ENCODE results near the gene CDH4.

Gene CDH4

GRCh38 chr20:61378694-61379355 lies 126.8 kb downstream of the CDH4 start:
- Histone ChIP-seq H3K18ac (ENCODE audit: low read length) (no peak overlapping the region), H3K4me2 (ENCODE audit: low read length) (no peak overlapping the region), H3K36me3 (ENCODE audit: control insufficient read depth, insufficient read depth, low read length) (no peaks in the 10 kb centered on the region), H3K4me1 (ENCODE audit: control insufficient read depth, low read depth, low read length) (peaks cover 9% of the 10 kb centered on the region), H4K8ac (ENCODE audit: low read depth, low read length) (no peak overlapping the region), H3K27ac (ENCODE audit: low read depth, low read length) (no peak overlapping the region), H3K79me2 (ENCODE audit: control insufficient read depth, insufficient read depth, low read length) (no peaks in the 10 kb centered on the region), H3K23ac (ENCODE audit: low read length) (no peak overlapping the region), H2BK120ac (ENCODE audit: low read depth, low read length) (no peak overlapping the region), H2BK5ac (ENCODE audit: low read length) (no peak overlapping the region), H3K27me3 (ENCODE audit: insufficient read depth, low read length, poor library complexity) (no peaks in the 10 kb centered on the region), H3K9ac (ENCODE audit: low read length) (no peak overlapping the region), H2BK15ac (replicated peaks; ENCODE audit: low read depth) (no peak overlapping the region), H4K5ac (ENCODE audit: low read length) (no peak overlapping the region), H3K4me3 (ENCODE audit: low read length) (no peak overlapping the region), H3K79me1 (ENCODE audit: low read length) (peaks cover 1% of the 10 kb centered on the region), H3K56ac (ENCODE audit: low read length) (peak overlapping the region; percentile 51), H3K4ac (ENCODE audit: low read depth, low read length) (no peak overlapping the region), H2AK5ac (ENCODE audit: low read length) (no peak overlapping the region)
- DNase-seq = peak; percentile 25
- WGBS (ENCODE audit: extremely low coverage, insufficient coverage, low lambda C conversion rate) = no CpG with 5 or more reads among the region's 7 CpGs

GRCh38 chr20:61379898-61380544 lies 128.0 kb downstream of the CDH4 start:
- no peak overlapping the region for H3K4ac ChIP-seq (ENCODE audit: low read depth, low read length)
- H3K4me3 ChIP-seq (ENCODE audit: low read length) = no peak overlapping the region
- H2BK15ac ChIP-seq (replicated peaks; ENCODE audit: low read depth) = no peak overlapping the region
- H3K4me1 ChIP-seq (ENCODE audit: control insufficient read depth, low read depth, low read length) = peaks cover 9% of the 10 kb centered on the region
- no peak overlapping the region for H3K4me2 ChIP-seq (ENCODE audit: low read length)
- H3K9ac ChIP-seq (ENCODE audit: low read length) = no peak overlapping the region
- DNase-seq = no peak
- no peak overlapping the region for H2BK120ac ChIP-seq (ENCODE audit: low read depth, low read length)
- H3K79me2 ChIP-seq (ENCODE audit: control insufficient read depth, insufficient read depth, low read length) = no peaks in the 10 kb centered on the region
- H3K27me3 ChIP-seq (ENCODE audit: insufficient read depth, low read length, poor library complexity) = no peaks in the 10 kb centered on the region
- H3K36me3 ChIP-seq (ENCODE audit: control insufficient read depth, insufficient read depth, low read length) = no peaks in the 10 kb centered on the region
- no CpG with 5 or more reads among the region's 6 CpGs for WGBS (ENCODE audit: extremely low coverage, insufficient coverage, low lambda C conversion rate)
- H3K56ac ChIP-seq (ENCODE audit: low read length) = no peak overlapping the region
- H2AK5ac ChIP-seq (ENCODE audit: low read length) = no peak overlapping the region
- peaks cover 1% of the 10 kb centered on the region for H3K79me1 ChIP-seq (ENCODE audit: low read length)
- no peak overlapping the region for H3K27ac ChIP-seq (ENCODE audit: low read depth, low read length)
- no peak overlapping the region for H4K8ac ChIP-seq (ENCODE audit: low read depth, low read length)
- H3K23ac ChIP-seq (ENCODE audit: low read length) = no peak overlapping the region
- no peak overlapping the region for H4K5ac ChIP-seq (ENCODE audit: low read length)
- H2BK5ac ChIP-seq (ENCODE audit: low read length) = no peak overlapping the region
- H3K18ac ChIP-seq (ENCODE audit: low read length) = no peak overlapping the region

GRCh38 chr20:61380545-61380915 lies 128.5 kb downstream of the CDH4 start:
- DNase-seq = no peak
- Histone ChIP-seq H2BK5ac (ENCODE audit: low read length) (no peak overlapping the region), H3K79me1 (ENCODE audit: low read length) (no peaks in the 10 kb centered on the region), H3K36me3 (ENCODE audit: control insufficient read depth, insufficient read depth, low read length) (no peaks in the 10 kb centered on the region), H3K79me2 (ENCODE audit: control insufficient read depth, insufficient read depth, low read length) (no peaks in the 10 kb centered on the region), H2BK120ac (ENCODE audit: low read depth, low read length) (no peak overlapping the region), H3K4me3 (ENCODE audit: low read length) (no peak overlapping the region), H2BK15ac (replicated peaks; ENCODE audit: low read depth) (no peak overlapping the region), H3K27ac (ENCODE audit: low read depth, low read length) (no peak overlapping the region), H2AK5ac (ENCODE audit: low read length) (no peak overlapping the region), H3K4me1 (ENCODE audit: control insufficient read depth, low read depth, low read length) (peaks cover 9% of the 10 kb centered on the region), H4K8ac (ENCODE audit: low read depth, low read length) (no peak overlapping the region), H3K9ac (ENCODE audit: low read length) (no peak overlapping the region), H3K18ac (ENCODE audit: low read length) (no peak overlapping the region), H3K4me2 (ENCODE audit: low read length) (no peak overlapping the region), H3K23ac (ENCODE audit: low read length) (no peak overlapping the region), H3K4ac (ENCODE audit: low read depth, low read length) (no peak overlapping the region), H4K5ac (ENCODE audit: low read length) (no peak overlapping the region), H3K56ac (ENCODE audit: low read length) (no peak overlapping the region), H3K27me3 (ENCODE audit: insufficient read depth, low read length, poor library complexity) (no peaks in the 10 kb centered on the region)
- no CpG with 5 or more reads among the region's 7 CpGs for WGBS (ENCODE audit: extremely low coverage, insufficient coverage, low lambda C conversion rate)

GRCh38 chr20:61382194-61382593 lies 130.1 kb downstream of the CDH4 start:
- H4K5ac ChIP-seq (ENCODE audit: low read length) = no peak overlapping the region
- no peak overlapping the region for H3K4me3 ChIP-seq (ENCODE audit: low read length)
- no peak overlapping the region for H2BK15ac ChIP-seq (replicated peaks; ENCODE audit: low read depth)
- no peak overlapping the region for H3K4me2 ChIP-seq (ENCODE audit: low read length)
- H3K9ac ChIP-seq (ENCODE audit: low read length) = no peak overlapping the region
- no peak overlapping the region for H2BK120ac ChIP-seq (ENCODE audit: low read depth, low read length)
- peak; percentile 8 for DNase-seq
- no peak overlapping the region for H4K8ac ChIP-seq (ENCODE audit: low read depth, low read length)
- no CpG with 5 or more reads among the region's 3 CpGs for WGBS (ENCODE audit: extremely low coverage, insufficient coverage, low lambda C conversion rate)
- H3K36me3 ChIP-seq (ENCODE audit: control insufficient read depth, insufficient read depth, low read length) = no peaks in the 10 kb centered on the region
- no peaks in the 10 kb centered on the region for H3K27me3 ChIP-seq (ENCODE audit: insufficient read depth, low read length, poor library complexity)
- H3K23ac ChIP-seq (ENCODE audit: low read length) = no peak overlapping the region
- H3K18ac ChIP-seq (ENCODE audit: low read length) = no peak overlapping the region
- H3K27ac ChIP-seq (ENCODE audit: low read depth, low read length) = no peak overlapping the region
- no peaks in the 10 kb centered on the region for H3K79me1 ChIP-seq (ENCODE audit: low read length)
- no peak overlapping the region for H2AK5ac ChIP-seq (ENCODE audit: low read length)
- no peaks in the 10 kb centered on the region for H3K79me2 ChIP-seq (ENCODE audit: control insufficient read depth, insufficient read depth, low read length)
- no peak overlapping the region for H2BK5ac ChIP-seq (ENCODE audit: low read length)
- no peak overlapping the region for H3K4ac ChIP-seq (ENCODE audit: low read depth, low read length)
- H3K4me1 ChIP-seq (ENCODE audit: control insufficient read depth, low read depth, low read length) = peaks cover 9% of the 10 kb centered on the region
- H3K56ac ChIP-seq (ENCODE audit: low read length) = no peak overlapping the region

GRCh38 chr20:61385296-61385695 lies 133.2 kb downstream of the CDH4 start:
- Histone ChIP-seq H4K5ac (ENCODE audit: low read length) (no peak overlapping the region), H3K27me3 (ENCODE audit: insufficient read depth, low read length, poor library complexity) (no peaks in the 10 kb centered on the region), H3K79me2 (ENCODE audit: control insufficient read depth, insufficient read depth, low read length) (no peaks in the 10 kb centered on the region), H3K4me1 (ENCODE audit: control insufficient read depth, low read depth, low read length) (no peaks in the 10 kb centered on the region), H3K23ac (ENCODE audit: low read length) (no peak overlapping the region), H2BK120ac (ENCODE audit: low read depth, low read length) (no peak overlapping the region), H2AK5ac (ENCODE audit: low read length) (no peak overlapping the region), H3K27ac (ENCODE audit: low read depth, low read length) (no peak overlapping the region), H3K4me3 (ENCODE audit: low read length) (no peak overlapping the region), H3K4ac (ENCODE audit: low read depth, low read length) (no peak overlapping the region), H3K4me2 (ENCODE audit: low read length) (no peak overlapping the region), H3K18ac (ENCODE audit: low read length) (no peak overlapping the region), H3K9ac (ENCODE audit: low read length) (no peak overlapping the region), H3K36me3 (ENCODE audit: control insufficient read depth, insufficient read depth, low read length) (no peaks in the 10 kb centered on the region), H3K79me1 (ENCODE audit: low read length) (no peaks in the 10 kb centered on the region), H2BK15ac (replicated peaks; ENCODE audit: low read depth) (no peak overlapping the region), H2BK5ac (ENCODE audit: low read length) (no peak overlapping the region), H4K8ac (ENCODE audit: low read depth, low read length) (no peak overlapping the region), H3K56ac (ENCODE audit: low read length) (no peak overlapping the region)
- WGBS (ENCODE audit: extremely low coverage, insufficient coverage, low lambda C conversion rate) = no CpG with 5 or more reads among the region's 11 CpGs
- no peak for DNase-seq

- no peak for DNase-seq
- H3K56ac ChIP-seq (ENCODE audit: low read length) = no peak overlapping the region
- no peaks in the 10 kb centered on the region for H3K79me2 ChIP-seq (ENCODE audit: control insufficient read depth, insufficient read depth, low read length)
- H3K79me1 ChIP-seq (ENCODE audit: low read length) = no peaks in the 10 kb centered on the region
- no peak overlapping the region for H3K18ac ChIP-seq (ENCODE audit: low read length)
- H2AK5ac ChIP-seq (ENCODE audit: low read length) = no peak overlapping the region
- no peak overlapping the region for H4K8ac ChIP-seq (ENCODE audit: low read depth, low read length)
- no peaks in the 10 kb centered on the region for H3K4me1 ChIP-seq (ENCODE audit: control insufficient read depth, low read depth, low read length)
- no peak overlapping the region for H3K4me2 ChIP-seq (ENCODE audit: low read length)
- no peak overlapping the region for H4K5ac ChIP-seq (ENCODE audit: low read length)
- H3K23ac ChIP-seq (ENCODE audit: low read length) = no peak overlapping the region
- H3K9ac ChIP-seq (ENCODE audit: low read length) = no peak overlapping the region
- H3K4ac ChIP-seq (ENCODE audit: low read depth, low read length) = no peak overlapping the region
- no CpG with 5 or more reads among the region's 10 CpGs for WGBS (ENCODE audit: extremely low coverage, insufficient coverage, low lambda C conversion rate)
- no peaks in the 10 kb centered on the region for H3K27me3 ChIP-seq (ENCODE audit: insufficient read depth, low read length, poor library complexity)
- H3K27ac ChIP-seq (ENCODE audit: low read depth, low read length) = no peak overlapping the region
- H2BK120ac ChIP-seq (ENCODE audit: low read depth, low read length) = no peak overlapping the region
- H3K4me3 ChIP-seq (ENCODE audit: low read length) = no peak overlapping the region
- H3K36me3 ChIP-seq (ENCODE audit: control insufficient read depth, insufficient read depth, low read length) = no peaks in the 10 kb centered on the region
- no peak overlapping the region for H2BK5ac ChIP-seq (ENCODE audit: low read length)
- H2BK15ac ChIP-seq (replicated peaks; ENCODE audit: low read depth) = no peak overlapping the region
Observed at GRCh38 chr20:61385731-61386130, 133.7 kb downstream of the CDH4 start.

Measured in mesendoderm (in vitro differentiated cells).